HEK293T (cell line): ENCODE measurements around the gene PRICKLE2.
A peak's percentile ranks its signal among the peaks of the same experiment; 100 is the strongest.

Experiments
- CTCF ChIA-PET: fragments of 350-600 bp; formaldehyde crosslinking; extraction: SDS; loops from one replicate; lab custom pipeline; 2021; ENCODE audit warnings: antibody characterized with exemption, inconsistent platforms; lab: Yijun Ruan, JAX
- POLR2A ChIA-PET: fragments of 350-600 bp; formaldehyde crosslinking; extraction: SDS; loops from one replicate; lab custom pipeline; 2020; ENCODE audit warnings: antibody characterized with exemption, inconsistent platforms; lab: Yijun Ruan, JAX
- DNase-seq: peaks from one replicate; pipeline ENCODE4 v3.0.0; 2012; ENCODE audit warnings: mixed read lengths; ENCODE audit errors: extremely low spot score
- ARNT ChIP-seq: fragments of 450-650 bp; IDR thresholded peaks from 2 replicates; pipeline ENCODE4 v1.6.1; 2017; ENCODE audit warnings: mild to moderate bottlenecking
- BHLHE40 ChIP-seq: fragments of 450-650 bp; IDR thresholded peaks from 2 replicates; pipeline ENCODE4 v1.6.1; 2016; ENCODE audit warnings: mild to moderate bottlenecking, moderate library complexity, borderline replicate concordance
- CTBP1 ChIP-seq: fragments of 450-650 bp; IDR thresholded peaks from 2 replicates; pipeline ENCODE4 v1.6.1; 2016; ENCODE audit warnings: borderline replicate concordance
- ELF4 ChIP-seq: fragments of 450-650 bp; IDR thresholded peaks from 2 replicates; pipeline ENCODE4 v1.6.1; 2017; ENCODE audit warnings: antibody characterized with exemption
- FOXA1 ChIP-seq: fragments of 450-650 bp; IDR thresholded peaks from 2 replicates; pipeline ENCODE4 v1.6.1; 2016; ENCODE audit warnings: mild to moderate bottlenecking
- FOXK2 ChIP-seq: fragments of 450-650 bp; IDR thresholded peaks from 2 replicates; pipeline ENCODE4 v1.6.1; 2016; ENCODE audit warnings: mild to moderate bottlenecking
- FOXM1 ChIP-seq: fragments of 450-650 bp; IDR thresholded peaks from 2 replicates; pipeline ENCODE4 v1.6.1; 2017; ENCODE audit warnings: mild to moderate bottlenecking, borderline replicate concordance
- HDGF ChIP-seq: fragments of 450-650 bp; IDR thresholded peaks from 2 replicates; pipeline ENCODE4 v1.6.1; 2017; ENCODE audit warnings: antibody characterized with exemption, borderline replicate concordance
- L3MBTL2 ChIP-seq: fragments of 450-650 bp; conservative IDR thresholded peaks from 2 replicates; pipeline ENCODE4 v1.6.1; 2016; ENCODE audit warnings: mild to moderate bottlenecking
- LEF1 ChIP-seq: fragments of 450-650 bp; IDR thresholded peaks from 2 replicates; pipeline ENCODE4 v1.6.1; 2017; ENCODE audit warnings: mild to moderate bottlenecking, borderline replicate concordance
- NFRKB ChIP-seq: fragments of 450-650 bp; IDR thresholded peaks from 2 replicates; pipeline ENCODE4 v1.6.1; 2016; ENCODE audit warnings: mild to moderate bottlenecking, moderate library complexity
- PKNOX1 ChIP-seq: fragments of 450-650 bp; IDR thresholded peaks from 2 replicates; pipeline ENCODE4 v1.6.1; 2016
- SP1 ChIP-seq: fragments of 450-650 bp; IDR thresholded peaks from 2 replicates; pipeline ENCODE4 v1.6.1; 2017
- SUZ12 ChIP-seq: fragments of 450-650 bp; IDR thresholded peaks from 2 replicates; pipeline ENCODE4 v1.6.1; 2016; ENCODE audit warnings: mild to moderate bottlenecking
- TARDBP ChIP-seq: fragments of 450-650 bp; IDR thresholded peaks from 2 replicates; pipeline ENCODE4 v1.6.1; 2016
- ZNF384 ChIP-seq: fragments of 450-650 bp; IDR thresholded peaks from 2 replicates; pipeline ENCODE4 v1.6.1; 2016

PRICKLE2 gene

GRCh38 chr3:64254443-64254842 lies 29.2 kb upstream of the PRICKLE2 start:
- CTCF ChIA-PET, result interaction anchor here (0.6 to 1.6 kb wide), 4 partner anchors 9 to 537 kb away, joined by 3 to 9 read pairs (median 6); no protein-coding TSS in a partner anchor
- no peak for DNase-seq
- POLR2A ChIA-PET, result no interaction called here

DNA sequence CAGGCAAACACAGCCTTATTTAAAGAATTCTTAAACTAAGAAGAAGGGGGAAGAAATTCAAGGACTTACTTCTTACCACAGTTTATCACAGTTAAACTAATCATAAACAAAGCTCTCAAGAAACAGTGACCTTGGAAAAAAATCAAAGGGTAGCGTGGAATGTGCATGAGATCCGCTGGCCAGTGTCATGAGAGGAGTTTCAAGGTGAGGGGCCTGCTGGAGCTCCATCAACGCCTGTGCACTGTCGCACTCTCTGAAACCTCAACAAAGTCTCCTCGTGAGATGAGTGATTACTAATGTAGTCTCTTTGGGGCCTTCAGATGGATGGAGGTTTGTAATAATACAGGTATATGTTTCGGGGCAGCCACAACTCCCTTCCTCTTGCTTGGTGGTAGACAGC lies 28.4 kb upstream of the PRICKLE2 start:
- TF ChIP-seq SP1, result no peak
- TF ChIP-seq TARDBP, result no peak
- TF ChIP-seq L3MBTL2, result no peak
- no peak for TF ChIP-seq NFRKB
- no peak for TF ChIP-seq BHLHE40
- no peak for TF ChIP-seq ZNF384
- ChIA-PET POLR2A (no interaction called here), CTCF (interaction anchor here (0.6 to 1.6 kb wide), 5 partner anchors 8 to 241 kb away, joined by 3 to 6 read pairs (median 3); no protein-coding TSS in a partner anchor)
- DNase-seq, result no peak

More at GRCh38 chr3:64254443-64254842, 29.2 kb upstream of the PRICKLE2 start:
- TF ChIP-seq BHLHE40, result no peak
- no peak for TF ChIP-seq LEF1
- no peak for TF ChIP-seq FOXK2
- TF ChIP-seq ELF4, result no peak
- no peak for TF ChIP-seq L3MBTL2
- TF ChIP-seq FOXA1, result no peak
- TF ChIP-seq PKNOX1, result no peak
- no peak for TF ChIP-seq SUZ12
- TF ChIP-seq TARDBP, result no peak
- no peak for TF ChIP-seq ZNF384
- no peak for TF ChIP-seq SP1
- TF ChIP-seq HDGF, result no peak
- no peak for TF ChIP-seq CTBP1

- ChIA-PET CTCF (no interaction called here), POLR2A (no interaction called here)
- DNase-seq, result no peak
- TF ChIP-seq L3MBTL2 (no peak), BHLHE40 (no peak), PKNOX1 (no peak), SUZ12 (no peak), LEF1 (no peak), FOXA1 (no peak), ELF4 (no peak), FOXK2 (no peak), HDGF (no peak), NFRKB (no peak), CTBP1 (no peak), TARDBP (no peak), FOXM1 (no peak), SP1 (no peak), ZNF384 (no peak), ARNT (no peak)
These were observed 25.8 kb upstream of the PRICKLE2 start for GRCh38 chr3:64251019-64251418.

DNA sequence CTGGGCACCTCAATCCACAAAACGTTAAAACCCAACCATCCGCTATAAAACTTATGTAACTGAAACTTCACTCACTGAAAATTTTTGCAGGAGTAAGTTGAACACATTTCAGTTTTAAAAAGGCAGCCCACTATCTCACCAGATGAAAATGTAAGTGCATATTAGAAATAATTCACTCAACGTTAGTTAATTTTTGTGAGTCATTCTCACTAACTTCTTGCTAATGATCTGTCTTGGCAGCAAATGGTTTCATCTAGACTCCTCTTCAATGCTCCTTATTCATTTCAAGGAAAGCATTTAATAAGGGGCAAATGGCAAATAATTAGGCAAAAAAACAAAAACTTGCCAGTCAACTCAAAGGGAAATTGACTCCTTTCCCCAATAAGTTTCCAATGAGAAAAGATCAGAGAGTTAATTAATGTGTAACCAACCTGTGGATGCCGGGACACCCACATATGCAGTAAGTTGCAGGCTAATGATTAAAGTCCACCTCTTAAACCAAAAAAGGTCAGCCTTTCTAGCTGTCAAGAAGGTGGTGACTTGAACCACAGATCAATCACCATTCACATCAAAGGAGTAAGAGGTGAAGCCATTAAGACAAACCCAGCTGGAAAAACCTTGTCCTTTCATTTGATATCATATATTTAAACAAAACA lies 22.9 kb upstream of the PRICKLE2 start:
- POLR2A ChIA-PET, result no interaction called here
- no peak for TF ChIP-seq PKNOX1
- TF ChIP-seq ELF4, result no peak
- TF ChIP-seq LEF1, result no peak
- TF ChIP-seq FOXA1, result no peak
- CTCF ChIA-PET, result no interaction called here

GRCh38 chr3:64244011-64244942 lies 19.0 kb upstream of the PRICKLE2 start:
- ChIA-PET POLR2A (interaction anchor here (0.6 kb wide), 1 partner anchor 153 kb away, joined by 3 read pairs; no protein-coding TSS in a partner anchor), CTCF (interaction anchor here (0.6 to 0.8 kb wide), 10 partner anchors 9 to 357 kb away, joined by 3 to 6 read pairs (median 4); no protein-coding TSS in a partner anchor)
- TF ChIP-seq PKNOX1 (peak; percentile 65), FOXM1 (no peak)
- DNase-seq, result peak; percentile 39

More for the DNA sequence above, 22.9 kb upstream of the PRICKLE2 start:
- DNase-seq, result no peak
